Activated CD4-positive, alpha-beta T cell treated with anti-CD3 and anti-CD28 coated beads, Interleukin-2, Interleukin-6, amounts not matched to agents 100 ng/mL and 50 ng/mL, durations not matched to agents 16 hours and 8 hours (primary cell): ENCODE results near the gene OLFM1.

Experiments
- DNase-seq: peaks from one replicate; pipeline ENCODE4 v3.0.0-alpha.2; 2020

OLFM1 gene

GRCh38 chr9:135077497-135078200 lies 9.8 kb upstream of the OLFM1 start:
- DNase-seq, result peak; percentile 5

GRCh38 chr9:135078361-135078821 lies 9.1 kb upstream of the OLFM1 start:
- no peak for DNase-seq

GRCh38 chr9:135079018-135079417 lies 8.4 kb upstream of the OLFM1 start:
- DNase-seq, result no peak

- no peak for DNase-seq
Measured at GRCh38 chr9:135079676-135080075, 7.8 kb upstream of the OLFM1 start.

- DNase-seq, result no peak
Measured at GRCh38 chr9:135080286-135081263, 6.9 kb upstream of the OLFM1 start.

GRCh38 chr9:135081264-135081660 lies 6.2 kb upstream of the OLFM1 start:
- DNase-seq, result no peak

- DNase-seq, result no peak
Measured at GRCh38 chr9:135081731-135082130, 5.7 kb upstream of the OLFM1 start.

GRCh38 chr9:135082536-135082935 lies 4.9 kb upstream of the OLFM1 start:
- no peak for DNase-seq

- no peak for DNase-seq
Measured at GRCh38 chr9:135083241-135083810, 4.1 kb upstream of the OLFM1 start.

GRCh38 chr9:135083831-135084230 lies 3.6 kb upstream of the OLFM1 start:
- no peak for DNase-seq

GRCh38 chr9:135084262-135084661 lies 3.2 kb upstream of the OLFM1 start:
- DNase-seq, result no peak

- no peak for DNase-seq
Measured at GRCh38 chr9:135084881-135085760, 2.3 kb upstream of the OLFM1 start.

- peak; percentile 68 for DNase-seq
Measured at GRCh38 chr9:135085830-135086546, 1.5 kb upstream of the OLFM1 start.

GRCh38 chr9:135086597-135087488 lies 625 bp upstream of the OLFM1 start:
- no peak for DNase-seq

- no peak for DNase-seq
Measured at GRCh38 chr9:135087899-135088347, 455 bp downstream of the OLFM1 start.

- DNase-seq, result no peak
Measured at GRCh38 chr9:135088348-135088978, 995 bp downstream of the OLFM1 start.

GRCh38 chr9:135088979-135089847 lies 1.7 kb downstream of the OLFM1 start:
- DNase-seq, result no peak

GRCh38 chr9:135090081-135090480 lies 2.6 kb downstream of the OLFM1 start:
- DNase-seq, result no peak

GRCh38 chr9:135090547-135090946 lies 3.1 kb downstream of the OLFM1 start:
- DNase-seq, result no peak
